Tibial artery (tissue), 4 donors: ENCODE data around the gene CNTN6.

ENCODE experiments used
- DNase-seq, 2 donors: peaks; one replicate each; pipeline ENCODE4 v3.0.0-alpha.2; 2019
- H3K27ac ChIP-seq, 2 donors: fragments of 200-600 bp; sonication (generic) in 1 of 2; 1 replicate in 1 of 2; 2 replicates in 1 of 2; pipeline ENCODE4 v1.5.1; 2018 to 2019; ENCODE audit warnings: mild to moderate bottlenecking in 1 of 2
- H3K27me3 ChIP-seq, 2 donors: fragments of 200-600 bp; sonication (generic) in 1 of 2; one replicate each; pipeline versions ENCODE4 v1.5.1 to v1.6.0; 2016 to 2019
- H3K36me3 ChIP-seq, 3 donors: fragments of 200-600 bp; sonication (generic) in 2 of 3; one replicate each; pipeline ENCODE4 v1.5.1; 2016 to 2019; ENCODE audit warnings: mild to moderate bottlenecking in 2 of 3
- H3K4me1 ChIP-seq, 4 donors: fragments of 200-600 bp; sonication (generic) in 2 of 4; 1 replicate in 3 of 4; 2 replicates in 1 of 4; pipeline ENCODE4 v1.5.1; 2016 to 2019
- H3K4me3 ChIP-seq, 2 donors: fragments of 200-600 bp; sonication (generic) in 1 of 2; 1 replicate in 1 of 2; 2 replicates in 1 of 2; pipeline ENCODE4 v1.5.1; 2018 to 2019; ENCODE audit warnings: mild to moderate bottlenecking in 2 of 2
- H3K9me3 ChIP-seq, 3 donors: fragments of 200-600 bp; sonication (generic) in 1 of 3; one replicate each; pipeline ENCODE4 v1.5.1; 2016 to 2019
- intact Hi-C: fragments of 100-400 bp; cut with DNase I; formaldehyde crosslinking; loops from one replicate; pipeline ENCODE4 v1.15.0; 2023; ENCODE audit warnings: low total_unique reads
- TF ChIP-seq, protein P1 (sequence below), 2 experiments: fragments of 200-600 bp in 1 of 2; fragments of 450-650 bp in 1 of 2; IDR thresholded peaks; one replicate each; pipeline ENCODE4 v1.5.1; 2017 to 2019; ENCODE audit warnings: antibody characterized with exemption in 2 of 2, mild to moderate bottlenecking in 1 of 2, moderate library complexity in 1 of 2

CNTN6 gene

DNA sequence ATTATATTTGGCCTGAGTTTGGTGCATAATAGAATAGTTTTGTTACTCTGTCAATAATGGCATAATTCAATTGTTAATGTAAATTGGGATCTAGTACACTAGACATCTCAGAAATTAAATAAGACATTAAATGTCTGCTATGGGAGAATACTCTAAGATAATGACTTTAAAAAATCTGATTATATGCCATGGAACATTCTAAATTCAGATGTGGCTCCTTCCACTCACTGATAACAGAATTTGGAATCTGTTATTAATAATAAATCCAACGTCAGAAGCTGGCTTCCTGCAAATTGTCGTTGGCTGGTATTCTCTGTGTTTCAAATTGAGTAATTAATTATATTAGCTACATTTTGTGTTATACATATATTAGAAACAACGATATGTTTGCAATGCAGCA lies 258.1 kb downstream of the CNTN6 start:
- no peak for DNase-seq
- no peak overlapping the region for H3K4me3 ChIP-seq
- intact Hi-C loops: no loop called here
- H3K27ac ChIP-seq: no peak overlapping the region
- no peaks in the 10 kb centered on the region for H3K36me3 ChIP-seq
- H3K4me1 ChIP-seq: no peaks in the 10 kb centered on the region
- H3K27me3 ChIP-seq: no peaks in the 10 kb centered on the region
- H3K9me3 ChIP-seq: no peaks in the 10 kb centered on the region
- TF ChIP-seq, protein P1, sequence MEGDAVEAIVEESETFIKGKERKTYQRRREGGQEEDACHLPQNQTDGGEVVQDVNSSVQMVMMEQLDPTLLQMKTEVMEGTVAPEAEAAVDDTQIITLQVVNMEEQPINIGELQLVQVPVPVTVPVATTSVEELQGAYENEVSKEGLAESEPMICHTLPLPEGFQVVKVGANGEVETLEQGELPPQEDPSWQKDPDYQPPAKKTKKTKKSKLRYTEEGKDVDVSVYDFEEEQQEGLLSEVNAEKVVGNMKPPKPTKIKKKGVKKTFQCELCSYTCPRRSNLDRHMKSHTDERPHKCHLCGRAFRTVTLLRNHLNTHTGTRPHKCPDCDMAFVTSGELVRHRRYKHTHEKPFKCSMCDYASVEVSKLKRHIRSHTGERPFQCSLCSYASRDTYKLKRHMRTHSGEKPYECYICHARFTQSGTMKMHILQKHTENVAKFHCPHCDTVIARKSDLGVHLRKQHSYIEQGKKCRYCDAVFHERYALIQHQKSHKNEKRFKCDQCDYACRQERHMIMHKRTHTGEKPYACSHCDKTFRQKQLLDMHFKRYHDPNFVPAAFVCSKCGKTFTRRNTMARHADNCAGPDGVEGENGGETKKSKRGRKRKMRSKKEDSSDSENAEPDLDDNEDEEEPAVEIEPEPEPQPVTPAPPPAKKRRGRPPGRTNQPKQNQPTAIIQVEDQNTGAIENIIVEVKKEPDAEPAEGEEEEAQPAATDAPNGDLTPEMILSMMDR (IDR thresholded peaks at IDR 0.05): no peak

- no peak for DNase-seq
- no peaks in the 10 kb centered on the region for H3K9me3 ChIP-seq
- no peak overlapping the region for H3K4me3 ChIP-seq
- no peaks in the 10 kb centered on the region for H3K27me3 ChIP-seq
- H3K4me1 ChIP-seq: no peaks in the 10 kb centered on the region
- no peak overlapping the region for H3K27ac ChIP-seq
- H3K36me3 ChIP-seq: no peaks in the 10 kb centered on the region
- TF ChIP-seq, protein P1 (IDR thresholded peaks at IDR 0.05): no peak
- intact Hi-C loops: no loop called here
Observed at GRCh38 chr3:1355691-1356090, 262.9 kb downstream of the CNTN6 start.

- H3K36me3 ChIP-seq: no peaks in the 10 kb centered on the region
Observed at GRCh38 chr3:1356101-1356500, 263.3 kb downstream of the CNTN6 start.

DNA sequence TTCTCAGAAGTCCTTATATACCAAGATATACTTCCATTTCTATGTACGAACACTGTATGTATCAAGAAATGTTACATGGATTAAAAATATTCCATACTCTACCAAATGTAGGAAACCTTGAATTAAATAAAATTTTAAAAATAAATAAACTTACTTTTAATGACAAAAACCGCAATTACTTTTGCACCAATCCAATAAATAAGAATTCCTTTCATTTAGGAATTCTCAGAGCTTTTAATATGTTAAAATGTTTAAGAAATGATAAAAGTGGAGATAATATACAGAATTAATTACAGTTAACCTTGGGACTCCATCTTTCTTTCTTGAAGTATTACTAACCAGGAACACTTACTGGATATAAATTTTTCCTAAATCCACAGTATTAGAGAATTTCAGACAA lies 272.7 kb downstream of the CNTN6 start:
- TF ChIP-seq, protein P1 (IDR thresholded peaks at IDR 0.05): no peak
- DNase-seq: no peak

More at GRCh38 chr3:1356101-1356500, 263.3 kb downstream of the CNTN6 start:
- TF ChIP-seq, protein P1 (IDR thresholded peaks at IDR 0.05): no peak
- Histone ChIP-seq H3K27ac (no peak overlapping the region), H3K4me3 (no peak overlapping the region), H3K4me1 (no peaks in the 10 kb centered on the region), H3K27me3 (no peaks in the 10 kb centered on the region), H3K9me3 (no peaks in the 10 kb centered on the region)
- intact Hi-C loops: no loop called here
- DNase-seq: no peak

DNA sequence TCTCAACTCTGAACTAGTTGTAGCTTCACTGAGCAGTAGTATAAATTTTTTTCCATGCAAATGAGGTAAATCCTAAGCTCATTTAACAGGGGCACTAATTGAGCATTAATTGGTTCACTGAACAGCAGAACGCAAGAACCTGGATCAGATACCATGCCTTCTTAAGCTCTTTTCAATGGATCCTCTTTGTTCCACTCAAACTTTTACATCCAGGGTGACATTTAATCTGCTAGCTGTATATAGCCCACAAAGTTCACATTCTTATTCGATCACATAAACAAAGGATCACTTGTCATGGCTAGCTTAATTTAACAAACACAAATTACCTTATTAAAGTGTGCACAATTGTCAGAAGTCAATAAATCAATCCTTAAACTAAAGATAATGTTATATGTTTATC lies 281.6 kb downstream of the CNTN6 start:
- DNase-seq: no peak
- no peaks in the 10 kb centered on the region for H3K9me3 ChIP-seq
- no peaks in the 10 kb centered on the region for H3K4me1 ChIP-seq
- H3K4me3 ChIP-seq: no peak overlapping the region
- H3K36me3 ChIP-seq: no peaks in the 10 kb centered on the region
- no peak overlapping the region for H3K27ac ChIP-seq
- intact Hi-C loops: no loop called here
- H3K27me3 ChIP-seq: no peaks in the 10 kb centered on the region
- TF ChIP-seq, protein P1 (IDR thresholded peaks at IDR 0.05): no peak

More for the DNA sequence above, 272.7 kb downstream of the CNTN6 start:
- Histone ChIP-seq H3K9me3 (no peaks in the 10 kb centered on the region), H3K27ac (no peak overlapping the region), H3K36me3 (no peaks in the 10 kb centered on the region), H3K27me3 (no peaks in the 10 kb centered on the region), H3K4me1 (no peaks in the 10 kb centered on the region), H3K4me3 (no peak overlapping the region)
- intact Hi-C loops: no loop called here

DNA sequence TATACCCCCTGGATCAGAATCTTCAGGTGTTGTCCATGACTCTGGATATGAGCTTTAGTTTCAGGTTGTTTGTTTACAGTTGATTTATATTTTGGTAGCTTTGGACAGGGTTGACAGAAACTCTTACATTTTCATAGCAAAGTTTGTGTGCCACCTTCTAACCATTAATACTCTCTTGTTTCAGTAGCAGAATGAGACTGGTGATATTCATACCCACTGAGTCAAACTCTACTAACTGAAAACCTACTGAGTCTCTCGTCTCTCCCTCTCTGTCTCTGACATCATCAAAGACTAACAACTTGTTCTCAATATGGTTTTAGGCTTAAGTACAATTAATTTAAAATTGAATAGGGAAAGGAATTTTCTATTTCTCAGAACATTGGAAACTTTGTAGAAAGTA lies 282.3 kb downstream of the CNTN6 start:
- Histone ChIP-seq H3K4me3 (no peak overlapping the region), H3K27ac (no peak overlapping the region), H3K27me3 (no peaks in the 10 kb centered on the region), H3K36me3 (no peaks in the 10 kb centered on the region), H3K9me3 (no peaks in the 10 kb centered on the region), H3K4me1 (no peaks in the 10 kb centered on the region)
- intact Hi-C loops: no loop called here
- no peak for DNase-seq
- TF ChIP-seq, protein P1 (IDR thresholded peaks at IDR 0.05): no peak
